ENCODE measurements around the gene CERK.

Gene CERK

DNA sequence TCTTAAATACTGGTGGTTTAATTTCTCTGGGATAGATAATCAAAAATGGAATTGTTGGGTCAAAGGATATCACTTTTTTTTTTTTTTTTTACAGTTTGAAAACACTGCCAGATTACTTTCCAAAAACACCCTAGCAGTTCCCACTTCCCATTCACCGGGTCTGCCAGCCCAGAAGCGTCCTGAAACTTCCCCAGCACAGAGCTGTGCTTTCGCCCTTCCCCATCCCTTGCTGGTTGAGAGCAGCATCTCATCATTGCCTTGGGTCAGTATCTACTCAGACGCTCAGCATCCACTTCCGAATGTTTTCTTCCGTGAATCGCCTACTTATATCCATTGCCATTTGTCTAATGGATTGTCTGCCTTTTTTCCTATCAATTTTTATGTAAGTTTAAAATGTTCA is 5.5 kb downstream of the CERK start:
- TF ChIP-seq, protein P1, sequence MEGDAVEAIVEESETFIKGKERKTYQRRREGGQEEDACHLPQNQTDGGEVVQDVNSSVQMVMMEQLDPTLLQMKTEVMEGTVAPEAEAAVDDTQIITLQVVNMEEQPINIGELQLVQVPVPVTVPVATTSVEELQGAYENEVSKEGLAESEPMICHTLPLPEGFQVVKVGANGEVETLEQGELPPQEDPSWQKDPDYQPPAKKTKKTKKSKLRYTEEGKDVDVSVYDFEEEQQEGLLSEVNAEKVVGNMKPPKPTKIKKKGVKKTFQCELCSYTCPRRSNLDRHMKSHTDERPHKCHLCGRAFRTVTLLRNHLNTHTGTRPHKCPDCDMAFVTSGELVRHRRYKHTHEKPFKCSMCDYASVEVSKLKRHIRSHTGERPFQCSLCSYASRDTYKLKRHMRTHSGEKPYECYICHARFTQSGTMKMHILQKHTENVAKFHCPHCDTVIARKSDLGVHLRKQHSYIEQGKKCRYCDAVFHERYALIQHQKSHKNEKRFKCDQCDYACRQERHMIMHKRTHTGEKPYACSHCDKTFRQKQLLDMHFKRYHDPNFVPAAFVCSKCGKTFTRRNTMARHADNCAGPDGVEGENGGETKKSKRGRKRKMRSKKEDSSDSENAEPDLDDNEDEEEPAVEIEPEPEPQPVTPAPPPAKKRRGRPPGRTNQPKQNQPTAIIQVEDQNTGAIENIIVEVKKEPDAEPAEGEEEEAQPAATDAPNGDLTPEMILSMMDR (conservative IDR thresholded peaks at IDR 0.05): no peak
- H3K27ac ChIP-seq: no peak overlapping the region

DNA sequence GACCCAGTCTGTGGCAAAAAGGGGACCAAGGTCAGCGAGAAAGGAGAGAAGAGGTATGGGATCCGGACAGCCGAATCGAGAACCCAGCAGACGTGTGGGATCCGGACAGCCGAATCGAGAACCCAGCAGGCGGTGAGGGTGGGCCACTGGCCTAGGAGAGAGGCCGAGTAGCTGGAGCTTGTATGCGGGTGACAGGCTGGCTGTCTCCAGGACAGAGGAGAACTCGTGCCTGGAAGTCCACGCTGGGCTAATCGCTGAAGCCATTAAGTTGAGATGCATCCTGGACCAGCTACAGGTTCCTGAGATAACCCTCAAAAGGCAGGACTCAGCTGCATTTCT is 6.0 kb downstream of the CERK start:
- TF ChIP-seq, protein P1 (conservative IDR thresholded peaks at IDR 0.05): no peak
- peak overlapping the region; percentile 49; the same call in 1 of the 2 replicates for H3K27ac ChIP-seq

DNA sequence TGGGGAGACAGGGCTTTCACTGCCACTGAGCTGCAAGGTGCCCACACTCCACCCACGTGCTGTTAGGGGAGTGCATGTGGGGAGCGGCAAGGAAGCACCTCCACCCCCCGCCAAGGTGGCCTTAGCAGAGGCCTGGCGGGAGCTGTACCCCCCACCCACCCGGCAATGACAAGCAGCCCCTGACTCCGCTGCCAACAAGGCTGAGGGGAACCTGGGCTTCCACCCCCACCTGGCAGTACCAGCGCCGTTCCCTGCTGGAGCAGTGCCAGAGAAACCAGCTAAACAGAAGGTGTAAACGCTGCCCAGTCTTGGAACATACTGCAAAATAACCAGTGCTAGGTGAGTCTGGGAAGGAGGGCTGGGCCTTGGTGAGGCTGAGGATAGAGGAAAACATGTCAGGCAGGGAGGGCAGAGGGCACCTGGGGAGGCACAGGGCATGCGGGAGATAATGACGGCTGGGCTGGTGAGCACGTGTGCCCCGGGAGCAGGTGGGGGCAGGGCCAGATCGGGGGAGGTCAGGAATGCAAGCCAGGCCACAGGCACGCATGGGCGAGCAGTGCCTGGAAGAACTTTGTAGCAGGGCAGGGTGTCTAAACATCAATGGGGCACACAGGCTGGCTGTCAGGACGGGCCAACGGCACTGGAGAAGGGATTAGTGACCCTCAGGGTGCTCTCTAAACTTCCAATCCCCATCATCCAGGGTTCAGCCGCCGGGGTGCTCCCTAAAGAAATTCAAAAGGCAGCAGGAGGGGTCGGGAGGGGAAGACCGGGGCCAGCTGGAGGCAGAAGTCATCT is 6.6 kb downstream of the CERK start:
- TF ChIP-seq, protein P1 (conservative IDR thresholded peaks at IDR 0.05): no peak
- H3K27ac ChIP-seq: peak overlapping the region; percentile 49; the same call in 1 of the 2 replicates

DNA sequence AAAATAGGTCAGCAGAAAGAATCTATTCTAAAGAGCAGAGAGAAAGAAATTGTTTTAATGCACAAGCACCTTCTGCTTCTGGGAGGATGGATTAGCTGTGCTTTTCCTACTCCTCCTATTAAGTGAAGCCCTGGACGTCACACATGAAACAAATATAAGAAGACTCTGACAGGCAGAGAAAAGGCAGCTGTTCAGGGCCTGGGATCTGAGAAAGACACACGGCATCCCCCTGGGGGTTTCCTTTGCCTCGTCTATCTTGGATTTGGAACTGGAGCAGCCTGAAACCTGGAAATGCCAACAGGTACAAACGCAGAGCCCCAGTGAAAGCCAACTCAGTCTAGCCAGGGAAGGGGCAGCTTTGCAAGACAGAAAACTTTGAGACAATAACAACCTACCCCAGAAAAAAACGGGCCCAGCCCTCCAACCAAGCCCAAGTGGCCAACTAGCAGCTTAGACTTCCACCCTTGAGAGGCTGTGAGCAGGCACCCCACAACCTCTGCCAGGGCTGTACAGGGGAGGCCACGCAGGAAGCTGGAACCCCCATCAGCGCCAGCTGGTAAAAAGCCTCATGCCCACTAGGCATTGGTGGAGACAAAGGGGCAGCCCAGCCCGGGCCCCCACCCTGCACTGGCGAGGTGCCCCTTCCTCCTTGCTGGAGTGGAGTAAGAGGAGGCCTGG is 7.3 kb downstream of the CERK start:
- TF ChIP-seq, protein P1 (conservative IDR thresholded peaks at IDR 0.05): no peak
- peak overlapping the region; percentile 49; the same call in 1 of the 2 replicates for H3K27ac ChIP-seq

DNA sequence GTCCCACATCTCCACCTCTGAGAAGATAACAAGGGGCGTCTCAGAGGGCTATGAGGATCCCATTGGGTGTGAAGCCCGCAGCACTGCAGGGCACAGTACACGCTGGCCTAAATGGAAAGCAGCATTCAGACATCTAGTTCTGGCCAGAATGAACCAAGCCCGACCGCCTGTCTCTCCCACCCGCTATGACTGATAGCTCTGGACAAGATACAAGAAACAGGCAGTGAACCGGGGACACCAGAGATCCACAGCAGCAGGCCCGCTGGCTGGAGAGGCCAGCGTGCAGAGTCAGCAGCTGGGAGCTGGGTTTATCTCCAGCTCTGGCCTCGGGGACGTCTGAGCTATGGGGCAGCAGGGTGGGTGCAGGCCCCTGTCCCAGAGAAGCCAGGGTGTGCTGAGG is 9.6 kb downstream of the CERK start:
- H3K27ac ChIP-seq: no peak overlapping the region
- TF ChIP-seq, protein P1 (conservative IDR thresholded peaks at IDR 0.05): no peak

DNA sequence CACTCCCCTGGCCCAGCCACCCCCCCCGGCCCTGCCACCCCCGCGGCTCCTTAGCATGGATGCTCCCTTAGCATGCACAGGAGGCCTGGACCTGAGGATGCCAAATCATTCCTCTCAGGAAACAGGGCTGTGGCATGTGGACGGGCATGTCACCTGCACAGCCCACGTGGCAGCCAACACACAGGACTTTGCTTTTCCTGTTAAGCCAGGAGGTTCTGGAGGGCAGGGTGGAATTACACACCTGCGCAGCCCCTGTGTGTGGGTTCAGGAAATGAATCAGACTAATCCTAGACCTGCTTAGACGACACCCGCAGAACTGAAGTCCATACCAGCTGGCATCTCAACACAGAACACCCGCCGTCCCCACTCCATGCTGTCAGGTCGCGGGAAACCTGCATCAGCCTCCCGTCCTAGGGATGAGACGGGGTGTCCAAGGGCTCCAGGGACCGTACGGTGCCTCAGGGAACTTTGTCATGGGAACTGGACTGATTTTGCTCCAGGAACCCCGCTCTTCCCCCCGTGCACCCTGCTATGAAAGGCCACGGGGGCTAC is 10.2 kb downstream of the CERK start:
- no peak overlapping the region for H3K27ac ChIP-seq

DNA sequence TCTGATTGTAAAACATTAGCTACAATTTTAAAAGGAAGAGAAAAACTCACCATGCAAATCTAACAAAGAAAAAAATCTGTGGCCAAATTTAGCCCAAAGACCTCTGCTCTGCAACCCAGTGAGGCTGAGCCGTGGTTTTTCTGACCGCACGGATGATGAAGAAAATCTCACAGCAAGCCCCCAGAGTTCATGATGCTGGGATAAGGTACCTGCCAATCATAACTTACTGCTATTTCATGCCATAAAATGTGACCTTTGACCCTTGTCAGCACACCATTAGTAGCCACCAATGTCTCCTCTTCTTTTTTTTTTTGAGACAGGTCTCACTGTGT is 11.1 kb downstream of the CERK start:
- TF ChIP-seq, protein P1 (conservative IDR thresholded peaks at IDR 0.05): no peak
- H3K27ac ChIP-seq: no peak overlapping the region

More for the DNA sequence above, 10.2 kb downstream of the CERK start:
- TF ChIP-seq, protein P1 (conservative IDR thresholded peaks at IDR 0.05): no peak
